B cell (primary cell): ENCODE measurements around the gene OSBP2. TPM values are rescaled to one million over a fixed set of nuclear protein-coding genes. Genes with fewer than 3 reads are reported as not detected.

Experiments used
- ATAC-seq: fragments of 200-7000 bp; cut with Tn5 transposase; one replicate; pipeline ENCODE4 v1.10.0; 2021; ENCODE audit warnings: low read depth, mild to moderate bottlenecking, moderate number of reproducible peaks, moderate library complexity
- CTCF ChIA-PET: fragments of 350-600 bp; sonication (Branson Sonifier 250); formaldehyde crosslinking; loops from one replicate; lab custom pipeline; 2021; ENCODE audit warnings: antibody characterized with exemption, inconsistent platforms; lab: Charles Lee
- POLR2A ChIA-PET: fragments of 350-600 bp; sonication (Branson Sonifier 250); formaldehyde crosslinking; loops from one replicate; lab custom pipeline; 2021; ENCODE audit warnings: antibody characterized with exemption; lab: Charles Lee
- DNase-seq: peaks from one replicate; pipeline ENCODE4 v3.0.0; 2013
- H2AFZ ChIP-seq: 2 replicates; pipeline ENCODE4 v1.6.1; 2012; ENCODE audit warnings: mild to moderate bottlenecking, low read depth, low read length; ENCODE audit not compliant: insufficient read depth, poor library complexity, severe bottlenecking
- H3K27ac ChIP-seq, 2 donors: 1 replicate in 1 of 2; 2 replicates in 1 of 2; pipeline ENCODE4 v1.5.1; 2012 to 2013; ENCODE audit warnings: low read length in 2 of 2, mild to moderate bottlenecking in 2 of 2, moderate library complexity in 1 of 2
- H3K27me3 ChIP-seq, 4 experiments: fragments of 200-600 bp in 1 of 4; sonication (generic) in 1 of 4; replicated peaks in 1 of 4; 1 replicate in 2 of 4; 2 replicates in 2 of 4; pipeline versions ENCODE4 v1.6.1 to v1.7.0; 2013 to 2016; ENCODE audit warnings: low read length in 3 of 4, mild to moderate bottlenecking in 2 of 4, mixed read lengths in 1 of 4, moderate library complexity in 1 of 4; ENCODE audit not compliant: insufficient read depth in 4 of 4, control insufficient read depth in 3 of 4; ENCODE audit errors: control extremely low read depth in 1 of 4
- H3K36me3 ChIP-seq, 2 experiments: replicated peaks in 1 of 2; 1 replicate in 1 of 2; 2 replicates in 1 of 2; pipeline versions ENCODE4 v1.6.1 to v1.7.1; 2013; ENCODE audit warnings: low read length in 1 of 2; ENCODE audit not compliant: insufficient read depth in 2 of 2, control insufficient read depth in 1 of 2; ENCODE audit errors: control extremely low read depth in 1 of 2, extremely low read depth in 1 of 2
- H3K4me1 ChIP-seq, 2 donors: fragments of 200-600 bp in 1 of 2; sonication (generic) in 1 of 2; 1 replicate in 1 of 2; 2 replicates in 1 of 2; pipeline versions ENCODE4 v1.5.1 to v1.6.1; 2013 to 2017; ENCODE audit warnings: low read length in 2 of 2; ENCODE audit not compliant: control insufficient read depth in 2 of 2, insufficient read depth in 2 of 2
- H3K4me2 ChIP-seq: replicated peaks from 2 replicates; pipeline ENCODE3; 2012; ENCODE audit warnings: mild to moderate bottlenecking, low read depth, low read length; ENCODE audit not compliant: poor library complexity, severe bottlenecking
- H3K4me3 ChIP-seq, 5 experiments: fragments of 200-600 bp in 1 of 5; sonication (generic) in 1 of 5; 1 replicate in 3 of 5; 2 replicates in 2 of 5; pipeline versions ENCODE4 v1.5.1 to v1.7.0; 2011 to 2016; ENCODE audit warnings: low read length in 4 of 5, mild to moderate bottlenecking in 4 of 5, low read depth in 2 of 5, control low read depth in 1 of 5, moderate library complexity in 1 of 5; ENCODE audit not compliant: insufficient read depth in 1 of 5; ENCODE audit errors: control extremely low read depth in 1 of 5, extremely low read depth in 1 of 5
- H3K79me2 ChIP-seq: fragments of 200-600 bp; sonication (generic); one replicate; pipeline ENCODE4 v1.6.0; 2016; ENCODE audit warnings: low read length; ENCODE audit not compliant: control insufficient read depth, insufficient read depth
- H3K9ac ChIP-seq: fragments of 200-600 bp; sonication (generic); 2 replicates; pipeline ENCODE4 v1.6.1; 2017; ENCODE audit warnings: mild to moderate bottlenecking, low read length, moderate library complexity
- H3K9me3 ChIP-seq, 3 donors: one replicate each; pipeline versions ENCODE4 v1.6.1 to v1.7.1; 2013; ENCODE audit warnings: low read length in 2 of 3; ENCODE audit not compliant: control insufficient read depth in 2 of 3, insufficient read depth in 1 of 3; ENCODE audit errors: control extremely low read depth in 1 of 3
- H4K20me1 ChIP-seq: 2 replicates; pipeline ENCODE4 v1.6.0; 2012; ENCODE audit warnings: mild to moderate bottlenecking, low read length; ENCODE audit not compliant: insufficient read depth, control insufficient read depth, poor library complexity, severe bottlenecking
- H3K27ac Mint-ChIP-seq: one replicate; pipeline ENCODE4 v1.8.0; 2021; ENCODE audit warnings: mixed read lengths
- H3K27me3 Mint-ChIP-seq: one replicate; pipeline ENCODE4 v1.8.0; 2021; ENCODE audit warnings: mixed read lengths
- H3K4me1 Mint-ChIP-seq: one replicate; pipeline ENCODE4 v1.8.0; 2021; ENCODE audit warnings: mixed read lengths
- H3K4me3 Mint-ChIP-seq: one replicate; pipeline ENCODE4 v1.8.0; 2021; ENCODE audit warnings: mixed read lengths
- H3K9me3 Mint-ChIP-seq: one replicate; pipeline ENCODE4 v1.8.0; 2022; ENCODE audit warnings: mixed read lengths; ENCODE audit not compliant: insufficient read depth
- EZH2 ChIP-seq: IDR thresholded peaks from 2 replicates; pipeline ENCODE4 v1.6.1; 2012; ENCODE audit warnings: borderline replicate concordance, low read depth, mild to moderate bottlenecking, moderate library complexity, low read length; ENCODE audit not compliant: insufficient read depth, poor library complexity, severe bottlenecking
- WGBS: methylation state at CpG from one replicate; pipeline ENCODE4 v1.1.5; 2013; ENCODE audit warnings: missing lambda C conversion rate; ENCODE audit not compliant: insufficient coverage; 5-methylcytosine and 5-hydroxymethylcytosine counted together
- intact Hi-C: fragments of 100-400 bp; cut with micrococcal nuclease; formaldehyde crosslinking; loops from one replicate; pipeline ENCODE4 v1.10.0; 2022
- polyA plus RNA-seq: library from polyadenylated mRNA; depleted of rRNA; stranded (reverse); fragments of >200 nt; gene quantifications from 2 replicates; pipeline ENCODE4 v1.2.3, GENCODE V29; 2012
- total RNA-seq, 2 donors: library from RNA; stranded (reverse); fragments of 120-200 nt in 1 of 2; gene quantifications; 1 replicate in 1 of 2; 2 replicates in 1 of 2; pipeline versions ENCODE4 v1.2.3 to v1.2.4, GENCODE V29; 2013 to 2022
- TF ChIP-seq, protein P1 (sequence below): fragments of 200-600 bp; IDR thresholded peaks from one replicate; pipeline ENCODE4 v1.8.0; 2022; ENCODE audit warnings: antibody characterized with exemption, mild to moderate bottlenecking

Gene OSBP2
- total and polyA plus RNA-seq, 2 donors (not counting 1 experiment from before 2014, with no cell fraction given) = 0.10 to 1.0 TPM

DNA sequence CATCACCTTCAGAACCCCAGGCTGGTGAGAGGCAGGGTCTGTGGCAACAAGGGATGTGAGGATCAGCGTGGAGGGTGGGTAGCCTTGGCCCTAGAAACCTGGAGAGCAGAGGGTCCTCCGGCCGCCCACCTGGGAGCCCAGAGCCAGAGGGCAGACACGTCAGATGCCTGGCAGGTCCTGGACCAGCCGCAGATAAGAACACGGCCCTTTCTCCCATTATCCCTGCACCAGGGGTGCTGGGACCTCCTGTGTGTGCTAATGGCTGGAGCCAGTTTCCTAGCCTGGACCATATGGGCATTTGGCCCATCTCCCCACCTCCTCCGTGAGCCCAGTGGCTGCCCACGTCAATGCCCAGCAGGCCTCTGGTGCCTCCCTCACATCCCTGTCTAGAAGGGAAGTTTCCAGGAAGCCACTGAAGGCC is 185.5 kb downstream of the OSBP2 start:
- H3K4me3 Mint-ChIP-seq = no peak overlapping the region
- no peaks in the 10 kb centered on the region for H3K36me3 ChIP-seq
- H3K9me3 Mint-ChIP-seq = no peaks in the 10 kb centered on the region
- WGBS = 94% methylated on average over 8 of the region's 8 CpGs
- ChIA-PET POLR2A (no interaction called here), CTCF (no interaction called here)
- H3K79me2 ChIP-seq = no peaks in the 10 kb centered on the region
- ATAC-seq (no peak), DNase-seq (no peak)
- no peak overlapping the region for H3K4me2 ChIP-seq
- no peak overlapping the region for H3K4me3 ChIP-seq
- no peak overlapping the region for H2AFZ ChIP-seq
- H3K9ac ChIP-seq = no peak overlapping the region
- intact Hi-C loops = no loop called here
- H4K20me1 ChIP-seq = no peaks in the 10 kb centered on the region
- no peak overlapping the region for H3K27ac Mint-ChIP-seq
- no peak for TF ChIP-seq EZH2
- TF ChIP-seq, protein P1, sequence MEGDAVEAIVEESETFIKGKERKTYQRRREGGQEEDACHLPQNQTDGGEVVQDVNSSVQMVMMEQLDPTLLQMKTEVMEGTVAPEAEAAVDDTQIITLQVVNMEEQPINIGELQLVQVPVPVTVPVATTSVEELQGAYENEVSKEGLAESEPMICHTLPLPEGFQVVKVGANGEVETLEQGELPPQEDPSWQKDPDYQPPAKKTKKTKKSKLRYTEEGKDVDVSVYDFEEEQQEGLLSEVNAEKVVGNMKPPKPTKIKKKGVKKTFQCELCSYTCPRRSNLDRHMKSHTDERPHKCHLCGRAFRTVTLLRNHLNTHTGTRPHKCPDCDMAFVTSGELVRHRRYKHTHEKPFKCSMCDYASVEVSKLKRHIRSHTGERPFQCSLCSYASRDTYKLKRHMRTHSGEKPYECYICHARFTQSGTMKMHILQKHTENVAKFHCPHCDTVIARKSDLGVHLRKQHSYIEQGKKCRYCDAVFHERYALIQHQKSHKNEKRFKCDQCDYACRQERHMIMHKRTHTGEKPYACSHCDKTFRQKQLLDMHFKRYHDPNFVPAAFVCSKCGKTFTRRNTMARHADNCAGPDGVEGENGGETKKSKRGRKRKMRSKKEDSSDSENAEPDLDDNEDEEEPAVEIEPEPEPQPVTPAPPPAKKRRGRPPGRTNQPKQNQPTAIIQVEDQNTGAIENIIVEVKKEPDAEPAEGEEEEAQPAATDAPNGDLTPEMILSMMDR = no peak
- H3K4me1 ChIP-seq = no peaks in the 10 kb centered on the region
- no peaks in the 10 kb centered on the region for H3K27me3 ChIP-seq
- no peaks in the 10 kb centered on the region for H3K27me3 Mint-ChIP-seq
- no peaks in the 10 kb centered on the region for H3K4me1 Mint-ChIP-seq
- H3K9me3 ChIP-seq = no peaks in the 10 kb centered on the region
- no peak overlapping the region for H3K27ac ChIP-seq

DNA sequence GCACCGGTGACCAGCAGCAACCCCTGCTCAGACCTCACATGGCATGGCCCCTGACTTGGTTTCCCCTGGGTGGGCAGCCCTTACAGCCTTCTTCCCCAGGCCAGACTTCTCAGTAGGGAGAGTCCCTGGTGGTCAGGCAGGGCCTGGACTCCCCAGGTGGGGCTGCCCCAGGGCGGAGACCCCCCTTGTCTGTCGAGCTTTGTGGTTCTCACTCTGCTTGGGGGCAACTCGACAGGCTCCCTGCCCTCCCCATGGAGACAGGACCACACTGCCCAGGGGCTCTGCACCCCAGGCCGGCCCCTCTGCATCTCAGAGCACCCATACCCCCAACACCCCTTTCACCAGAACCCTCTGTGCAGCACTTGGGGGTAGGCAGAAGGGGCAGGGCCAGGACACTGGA is 186.2 kb downstream of the OSBP2 start:
- intact Hi-C loops = no loop called here
- Histone ChIP-seq H3K4me2 (no peak overlapping the region), H2AFZ (no peak overlapping the region), H3K27me3 (no peaks in the 10 kb centered on the region), H3K36me3 (no peaks in the 10 kb centered on the region), H3K4me1 (no peaks in the 10 kb centered on the region), H3K4me3 (no peak overlapping the region), H4K20me1 (no peaks in the 10 kb centered on the region), H3K79me2 (no peaks in the 10 kb centered on the region), H3K27ac (no peak overlapping the region), H3K9ac (no peak overlapping the region), H3K9me3 (no peaks in the 10 kb centered on the region)
- DNase-seq (no peak), ATAC-seq (no peak)
- 82% methylated on average over 4 of the region's 5 CpGs for WGBS
- Mint-ChIP-seq H3K9me3 (no peaks in the 10 kb centered on the region), H3K27ac (no peak overlapping the region), H3K4me1 (no peaks in the 10 kb centered on the region), H3K4me3 (no peak overlapping the region), H3K27me3 (no peaks in the 10 kb centered on the region)
- no peak for TF ChIP-seq EZH2
- CTCF ChIA-PET = interaction anchor here (1.3 kb wide), 1 partner anchor 10 kb away, joined by 3 read pairs; no protein-coding TSS in a partner anchor
- POLR2A ChIA-PET = no interaction called here
